GM21576 (cell line): Measurements from ENCODE around the gene RNF215.

Experiments
- ATAC-seq: cut with Tn5 transposase; IDR thresholded peaks from one replicate; pipeline ENCODE4 v1.9.1; 2021; ENCODE audit warnings: mild to moderate bottlenecking, moderate library complexity; ENCODE audit not compliant: unreplicated experiment

Gene RNF215

DNA sequence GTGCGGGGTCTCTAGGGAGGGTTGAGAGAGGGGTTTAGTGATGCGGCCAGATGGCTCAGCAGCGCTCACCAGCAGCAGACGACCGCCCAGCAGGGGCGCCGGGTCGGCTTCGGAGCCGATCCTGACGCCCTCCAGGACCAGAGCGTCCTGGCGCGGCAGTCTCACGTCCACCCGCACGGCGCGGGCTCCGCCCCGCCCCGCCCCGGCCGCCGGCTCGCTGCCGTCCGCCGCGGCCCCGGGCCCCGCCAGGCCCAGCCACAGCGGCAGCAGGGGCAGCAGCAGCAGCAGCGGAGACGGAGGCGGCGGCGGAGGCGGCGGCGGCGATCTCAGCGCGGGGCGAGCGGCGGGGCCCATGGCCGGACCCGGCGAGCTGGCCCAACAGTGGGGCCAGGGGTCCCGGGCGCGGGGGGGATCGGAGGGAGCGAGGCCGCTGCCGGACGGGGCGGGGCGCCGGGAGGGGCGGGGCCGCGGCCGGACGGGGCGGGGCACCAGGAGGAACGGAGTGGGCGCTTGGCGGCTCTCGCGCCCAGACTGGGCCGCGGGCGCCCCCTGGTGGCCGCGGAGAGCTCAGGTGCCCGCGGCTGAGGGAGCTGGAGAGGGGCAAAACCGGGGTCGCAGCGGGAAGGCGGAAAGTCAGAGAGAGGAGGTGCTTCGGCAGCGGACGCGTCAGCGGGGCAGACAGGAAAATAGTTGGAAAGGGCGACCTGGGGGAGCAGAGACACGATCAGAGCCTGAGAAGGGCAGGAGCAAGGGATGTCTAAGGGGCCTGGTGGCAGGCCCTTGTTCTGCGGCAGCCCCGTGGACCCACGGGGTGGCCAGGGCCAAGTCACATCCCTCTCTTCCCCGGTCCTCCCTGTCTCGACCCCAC is at the start of gene RNF215:
Gene RNF215, minus strand, starts transcription at position 452 of the 868 bp plus-strand sequence. Its CDS starts 98 bp downstream, at position 354.
- peak; percentile 65 for ATAC-seq

DNA sequence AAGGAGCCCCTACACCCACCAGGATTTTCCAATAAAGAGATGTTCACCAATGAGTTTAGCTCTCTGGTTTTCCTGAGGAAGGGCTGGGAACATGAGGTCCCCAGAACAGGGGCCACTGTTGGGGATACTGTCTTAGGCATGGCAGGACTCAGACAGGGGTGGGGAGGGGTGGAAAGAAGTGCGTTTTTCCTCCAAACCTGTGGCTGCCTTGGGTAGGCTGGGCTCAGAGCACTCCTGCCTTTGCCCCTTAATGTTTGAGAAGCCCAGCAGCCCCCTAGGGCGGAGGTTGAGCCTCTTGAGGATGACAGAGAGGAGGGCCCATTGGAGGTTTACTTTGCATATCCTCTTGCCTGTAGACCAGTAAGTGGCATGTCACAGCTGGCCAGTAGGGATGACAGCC is 49.0 kb upstream of the RNF215 start:
- no peak for ATAC-seq

DNA sequence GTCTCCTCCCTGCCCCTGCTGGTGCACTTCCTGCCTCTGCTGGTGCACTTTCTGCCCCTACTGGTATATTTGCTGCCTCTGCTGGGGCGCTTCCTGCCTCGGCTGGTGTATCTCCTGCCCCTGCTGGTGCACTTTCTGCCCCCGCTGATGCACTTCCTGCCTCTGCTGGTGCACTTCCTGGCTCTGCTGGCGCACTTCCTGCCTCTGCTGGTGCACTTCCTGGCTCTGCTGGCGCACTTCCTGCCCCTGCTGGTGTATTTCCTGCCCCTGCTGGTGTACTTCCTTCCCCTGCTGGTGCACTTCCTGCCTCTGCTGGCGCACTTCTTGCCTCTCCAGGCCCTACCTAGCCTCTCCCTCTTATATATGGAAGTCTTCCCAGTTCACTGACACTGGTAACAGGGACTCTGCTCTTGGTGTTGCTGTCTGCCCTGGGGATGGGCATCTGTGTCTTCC is 48.5 kb upstream of the RNF215 start:
- no peak for ATAC-seq

DNA sequence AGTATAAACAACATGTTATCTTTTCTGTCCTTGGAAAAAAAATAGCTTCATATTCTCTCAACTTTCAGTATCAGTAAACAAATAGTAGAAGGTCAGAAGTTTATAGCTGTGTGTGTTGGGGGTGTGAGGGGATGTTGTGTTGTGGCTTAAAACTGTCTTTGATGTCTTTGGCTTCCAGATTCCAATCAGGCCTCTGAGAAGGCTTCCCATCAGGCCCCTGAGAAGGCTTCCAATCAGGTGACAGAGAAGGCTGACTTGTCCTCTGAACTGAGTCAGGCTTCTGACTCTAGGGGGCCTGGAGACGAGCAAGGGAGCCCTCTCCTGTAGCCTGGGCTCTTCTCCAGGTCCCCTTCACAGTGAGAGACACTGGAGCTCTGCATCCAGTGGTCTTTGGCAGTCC is 47.6 kb upstream of the RNF215 start:
- ATAC-seq, result no peak

DNA sequence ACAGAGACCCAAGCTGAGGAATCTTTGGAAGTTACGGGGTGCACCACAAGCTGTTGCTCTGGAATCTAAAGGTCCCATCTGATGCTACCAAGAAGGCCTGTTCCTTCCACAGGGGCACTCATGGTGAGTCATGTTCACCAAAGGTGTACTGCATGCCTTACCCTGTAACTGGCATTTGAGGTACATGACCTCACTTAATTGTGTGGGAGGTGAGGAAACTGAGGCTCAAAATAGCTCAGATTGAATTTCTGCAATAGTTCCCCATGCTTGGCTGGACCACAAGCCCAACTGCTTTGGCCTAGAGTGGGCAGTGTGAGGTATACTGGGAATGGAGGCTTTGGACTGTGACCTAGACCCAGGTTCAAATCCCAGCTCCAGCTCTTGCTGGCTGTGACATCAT is 46.6 kb upstream of the RNF215 start:
- no peak for ATAC-seq

DNA sequence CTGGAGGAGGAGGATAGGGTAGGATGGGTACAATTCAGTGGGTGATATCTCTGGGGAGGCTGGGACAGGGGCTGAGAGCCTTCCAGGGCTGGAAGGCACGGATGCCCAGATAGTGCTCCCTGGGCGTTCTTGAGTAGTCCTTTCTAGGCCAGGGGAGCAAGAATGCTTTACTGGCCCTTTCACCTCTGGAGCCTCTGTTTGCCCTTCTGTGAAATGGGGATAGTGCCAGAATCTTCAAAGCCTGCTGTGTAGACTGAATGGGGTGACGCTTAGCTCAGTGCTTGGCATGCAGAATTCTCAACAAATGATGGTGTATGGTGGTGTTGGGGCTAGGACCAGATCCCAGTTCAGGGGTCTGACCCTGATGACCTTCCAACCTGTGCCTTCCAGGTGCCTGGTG is 46.0 kb upstream of the RNF215 start:
- no peak for ATAC-seq

DNA sequence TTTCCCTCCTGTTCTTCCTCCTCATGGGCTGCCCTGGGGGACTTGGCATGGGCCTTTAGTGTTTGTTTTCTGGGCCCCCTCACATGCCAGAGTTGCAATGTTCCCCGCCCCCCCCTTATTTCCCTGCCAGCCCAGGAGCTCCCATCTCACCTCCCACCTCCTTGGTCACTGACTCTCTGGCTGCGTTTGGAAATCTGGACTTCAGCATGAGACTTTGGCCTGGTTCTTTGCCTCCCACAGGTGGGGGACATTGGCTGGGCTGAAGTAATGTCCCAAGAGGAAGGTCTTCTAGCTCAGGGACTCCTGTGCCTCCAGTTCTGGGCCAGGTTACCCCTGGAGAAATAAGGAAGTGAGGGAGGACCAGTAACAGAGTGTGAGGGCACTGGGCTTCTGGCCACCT is 45.3 kb upstream of the RNF215 start:
- ATAC-seq, result no peak

DNA sequence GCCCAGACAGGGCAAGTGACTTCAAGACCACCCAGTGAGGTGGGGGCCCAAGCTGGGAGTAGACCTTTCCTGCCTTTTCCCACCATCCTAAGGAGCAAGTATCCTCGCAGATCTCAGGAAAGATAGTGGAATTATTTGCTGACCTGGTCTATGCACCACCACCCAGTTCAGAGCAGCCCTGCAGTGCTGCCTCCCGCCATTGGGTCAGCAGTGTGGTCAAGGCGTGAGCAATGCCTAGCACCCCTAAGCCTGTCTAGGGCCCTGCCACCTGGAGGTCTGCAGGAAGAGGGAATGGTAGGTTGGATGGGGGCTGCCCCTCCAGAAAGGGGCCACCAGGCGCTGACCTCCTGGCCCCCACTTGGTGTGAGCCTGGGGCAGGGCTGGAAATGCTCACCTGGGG is 44.9 kb upstream of the RNF215 start:
- no peak for ATAC-seq

DNA sequence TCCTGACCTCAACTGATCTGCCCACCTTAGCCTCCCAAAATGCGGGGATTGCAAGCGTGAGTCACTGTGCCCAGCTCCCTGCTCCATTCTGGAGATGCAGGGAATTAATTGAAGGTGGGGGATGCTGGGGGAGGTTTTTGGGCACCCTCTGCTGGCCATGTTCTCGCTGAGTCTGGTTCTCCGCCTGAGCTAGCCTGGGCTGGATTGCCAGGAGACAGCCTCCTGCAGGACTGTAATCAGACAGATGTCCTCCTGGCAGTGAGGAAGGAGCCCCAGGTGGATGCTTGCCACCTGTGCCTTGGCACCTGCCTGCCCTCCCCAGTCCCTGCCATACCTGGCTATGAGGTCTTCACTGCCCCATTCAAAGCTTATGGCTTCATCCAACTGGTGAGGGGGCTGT is 43.7 kb upstream of the RNF215 start:
- no peak for ATAC-seq

DNA sequence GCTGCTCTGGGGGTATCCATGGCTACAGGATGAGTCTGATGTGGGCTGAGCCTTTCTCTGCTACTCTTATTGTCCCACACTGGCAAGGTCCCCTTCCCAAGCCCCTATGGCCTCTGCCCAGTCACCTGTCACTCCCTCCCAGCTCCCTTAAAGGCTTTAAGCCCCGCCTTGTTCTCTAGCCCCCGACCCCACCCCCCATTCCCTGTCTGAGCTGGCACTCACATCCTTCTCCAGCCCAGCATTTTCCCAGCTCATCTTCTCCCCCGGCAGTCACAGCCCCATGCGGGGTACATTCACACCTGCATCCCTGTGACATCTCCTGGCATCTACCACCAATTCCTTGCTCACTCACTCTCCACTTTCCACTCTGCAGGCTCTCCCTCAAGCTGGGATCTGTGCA is 42.7 kb upstream of the RNF215 start:
- ATAC-seq, result no peak

DNA sequence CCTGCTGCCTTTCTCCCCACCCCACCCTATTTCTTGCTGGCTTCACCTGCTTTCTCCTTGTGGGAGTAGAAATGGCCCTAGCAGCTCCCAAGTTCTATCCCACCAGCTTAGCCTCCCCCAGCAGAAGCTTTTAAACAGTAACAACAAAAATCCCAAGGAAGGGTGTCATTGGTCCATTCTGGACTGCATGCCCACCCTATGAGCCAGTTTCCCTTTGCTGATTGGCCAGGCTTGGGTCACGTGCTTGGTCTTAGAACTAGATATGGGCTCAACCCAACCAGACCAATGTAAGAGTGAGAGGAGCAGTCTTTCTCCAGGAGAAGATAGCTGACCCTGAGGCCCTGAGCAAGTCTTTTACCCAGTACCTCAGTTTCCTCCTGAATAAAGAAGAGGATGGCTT is 40.7 kb upstream of the RNF215 start:
- ATAC-seq, result no peak

DNA sequence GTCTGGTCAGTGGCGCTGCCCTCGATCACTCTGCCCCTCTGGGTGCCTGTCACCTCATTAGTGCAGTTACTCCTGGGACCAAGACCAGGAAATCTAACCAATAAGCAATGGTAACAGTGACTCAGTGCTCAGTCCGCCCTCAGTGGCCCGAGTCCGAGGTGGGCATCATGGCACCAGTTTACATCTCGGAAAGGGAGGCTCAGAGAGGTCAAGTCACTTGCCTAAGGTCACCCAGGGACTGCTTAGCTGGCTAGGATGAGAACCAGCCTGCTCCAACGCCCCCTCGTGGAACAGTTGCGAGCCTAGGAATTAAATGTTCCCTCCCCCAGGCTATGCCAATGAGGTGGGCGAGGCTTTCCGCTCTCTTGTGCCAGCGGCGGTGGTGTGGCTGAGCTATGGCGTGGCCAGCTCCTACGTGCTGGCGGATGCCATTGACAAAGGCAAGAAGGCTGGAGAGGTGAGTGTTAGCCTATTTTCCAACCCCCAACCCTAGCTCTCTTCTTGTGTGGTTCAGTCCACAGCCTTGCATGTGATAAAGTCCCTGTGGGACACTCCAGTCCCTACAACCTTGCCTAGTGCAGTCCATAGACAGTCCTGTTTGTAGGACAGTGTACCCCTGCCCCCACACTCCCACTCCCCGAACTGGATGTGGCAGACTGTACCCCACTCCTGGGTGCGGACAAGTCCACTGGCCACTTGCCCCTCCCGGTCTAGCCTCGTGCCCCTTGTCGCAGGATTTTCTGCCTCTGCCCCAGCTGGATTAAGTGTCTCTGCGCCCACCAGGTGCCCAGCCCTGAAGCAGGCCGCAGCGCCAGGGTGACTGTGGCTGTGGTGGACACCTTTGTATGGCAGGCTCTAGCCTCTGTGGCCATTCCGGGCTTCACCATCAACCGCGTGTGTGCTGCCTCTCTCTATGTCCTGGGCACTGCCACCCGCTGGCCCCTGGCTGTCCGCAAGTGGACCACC is 39.5 kb upstream of the RNF215 start:
- no peak for ATAC-seq

DNA sequence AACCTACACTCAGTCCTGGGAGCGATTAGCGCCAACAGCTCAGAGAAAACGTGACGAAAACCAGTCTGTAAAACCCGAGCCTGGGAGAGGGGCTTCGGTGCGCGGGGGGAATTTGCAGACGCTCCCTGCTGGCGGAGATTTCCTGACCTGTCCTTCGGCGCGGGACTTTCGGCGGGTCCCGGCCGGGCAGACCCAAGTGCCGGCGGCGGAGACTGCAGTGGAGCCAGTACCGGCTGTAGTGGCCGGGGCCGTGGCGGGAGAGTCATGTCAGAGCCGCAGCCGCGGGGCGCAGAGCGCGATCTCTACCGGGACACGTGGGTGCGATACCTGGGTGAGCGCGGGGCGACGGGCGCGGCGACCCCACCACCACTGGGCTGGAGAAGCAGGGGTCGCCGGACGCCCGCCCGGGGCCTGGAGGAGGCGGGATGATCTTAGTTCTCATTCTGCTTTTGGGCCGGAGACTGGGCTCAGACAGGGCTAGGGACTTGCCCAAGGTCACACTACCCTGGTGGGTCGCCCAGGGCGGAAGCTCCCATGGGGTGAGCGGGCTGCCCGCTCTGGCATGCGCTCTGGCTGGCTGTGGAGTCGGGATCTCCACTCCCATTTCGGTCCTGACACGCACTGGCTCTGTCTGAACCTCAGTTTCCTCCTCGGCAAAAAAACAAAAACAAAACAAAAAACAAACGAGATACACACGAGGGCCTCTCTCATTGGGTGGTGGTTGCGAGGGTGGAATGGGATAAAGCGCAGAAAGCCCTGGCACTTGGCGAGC is 38.6 kb upstream of the RNF215 start, which contains the start of gene MTFP1:
Gene MTFP1, plus strand, starts transcription at position 153 of the 772 bp plus-strand sequence. Its CDS starts 112 bp downstream, at position 265.
- no peak for ATAC-seq

DNA sequence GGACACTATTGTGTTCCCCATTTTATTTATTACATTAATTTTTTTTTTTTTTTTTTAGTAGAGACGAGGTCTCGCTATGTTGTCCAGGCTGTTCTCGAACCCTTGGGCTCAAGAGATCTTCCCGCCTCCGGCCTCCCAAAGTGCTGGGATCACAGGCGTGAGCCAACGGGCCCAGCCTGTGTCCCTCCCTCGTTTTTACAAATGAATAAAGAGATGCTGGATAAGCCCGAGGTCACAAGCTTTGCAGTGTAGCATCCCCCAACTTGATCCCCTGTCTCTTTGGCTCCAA is 38.1 kb upstream of the RNF215 start:
- ATAC-seq, result no peak

DNA sequence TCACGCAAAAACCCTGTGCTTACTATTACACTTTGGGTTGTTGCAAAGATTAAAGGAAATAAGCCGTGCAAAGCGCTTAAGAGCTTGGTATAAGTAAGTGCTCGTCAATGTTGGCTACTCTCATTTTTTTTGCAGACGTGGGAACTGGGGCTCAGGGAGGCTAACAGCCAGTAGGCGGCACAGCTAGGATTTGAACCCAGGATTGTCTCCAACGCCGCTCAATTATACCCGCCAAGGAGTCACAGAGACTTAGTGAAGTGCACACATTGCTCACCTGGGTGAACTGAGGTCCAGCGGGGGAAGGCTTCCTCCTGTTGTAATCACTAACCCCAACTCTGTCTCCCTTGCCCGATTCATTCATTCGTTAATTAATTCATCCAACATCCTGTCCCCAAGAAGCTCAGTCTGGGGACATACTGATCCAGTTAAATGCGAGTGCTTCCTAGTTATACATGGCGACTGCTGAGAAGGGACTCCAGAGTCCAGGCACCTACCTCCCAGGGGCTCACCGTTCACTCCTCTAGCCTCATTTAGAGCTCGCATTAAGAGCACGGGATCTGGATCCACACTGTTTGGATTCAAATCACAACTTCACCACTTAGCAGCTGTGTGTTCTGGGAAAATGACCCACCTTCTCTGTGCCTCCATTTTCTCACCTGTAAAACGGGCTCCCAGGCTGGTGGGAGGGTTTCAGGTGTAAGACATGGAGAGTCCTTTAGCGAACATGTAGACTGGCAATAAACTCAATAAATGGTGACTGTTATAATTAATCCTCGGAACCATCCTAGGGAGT is 37.5 kb upstream of the RNF215 start:
- no peak for ATAC-seq

DNA sequence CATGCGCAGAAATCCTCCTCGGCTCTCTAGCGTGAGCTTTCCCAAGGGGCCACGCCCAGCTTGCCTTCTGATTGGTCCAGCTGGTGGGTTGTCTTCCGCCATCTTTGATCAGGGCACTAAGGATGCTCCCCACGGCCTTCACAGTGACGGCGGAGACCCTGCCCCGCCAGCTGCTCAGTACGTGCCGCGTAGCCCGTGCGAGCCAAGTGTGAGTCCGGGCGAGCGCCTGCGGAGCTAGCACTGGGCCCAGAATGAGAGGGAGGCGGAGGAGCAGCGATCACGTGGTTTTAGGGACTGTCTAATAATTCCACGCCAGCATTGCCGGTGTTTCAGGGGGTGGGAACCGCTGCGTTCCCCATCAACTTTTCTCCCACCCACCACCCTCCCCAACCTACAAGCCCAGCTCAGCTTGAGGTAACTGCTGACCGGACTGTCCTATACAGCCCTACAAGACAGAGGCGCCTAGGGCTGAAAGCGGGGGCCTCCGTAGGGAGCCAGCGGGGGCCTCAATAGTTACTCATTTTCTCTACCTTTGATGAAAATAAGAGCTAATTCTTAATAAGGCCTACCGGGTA is 36.8 kb upstream of the RNF215 start:
- ATAC-seq, result peak; percentile 86

DNA sequence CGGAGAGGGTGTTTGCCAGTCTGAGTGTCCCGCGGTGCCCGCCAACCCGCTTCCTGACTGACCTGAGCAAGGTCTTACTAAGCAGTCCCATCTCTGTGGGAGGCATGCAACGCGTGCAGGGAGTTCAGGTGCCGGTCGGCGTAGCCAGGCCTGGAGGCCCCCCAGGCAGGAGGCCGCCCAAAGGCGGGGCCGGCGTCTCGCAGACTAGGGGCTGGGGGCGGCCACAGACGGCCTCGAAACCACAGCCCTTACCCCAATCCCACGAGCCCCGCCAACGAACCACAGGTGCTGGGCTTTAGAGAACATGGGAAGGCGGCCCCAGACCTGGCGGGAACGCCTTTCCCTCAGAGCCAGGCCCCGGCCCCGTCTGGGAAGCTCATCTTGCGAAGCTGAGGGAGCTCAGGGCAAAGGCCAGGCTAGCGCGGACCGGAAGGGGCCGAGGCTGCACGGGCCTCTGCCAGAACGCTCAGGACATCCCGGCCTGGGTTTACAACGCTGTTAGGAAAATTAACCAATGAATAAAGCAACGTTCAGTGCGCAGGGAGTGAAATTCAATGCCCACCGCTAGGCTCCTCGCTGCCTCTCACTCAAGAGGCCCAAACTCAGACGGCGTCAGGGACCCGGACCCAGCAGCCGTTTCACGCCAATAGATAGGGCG is 36.2 kb upstream of the RNF215 start:
- ATAC-seq, result peak; percentile 15

DNA sequence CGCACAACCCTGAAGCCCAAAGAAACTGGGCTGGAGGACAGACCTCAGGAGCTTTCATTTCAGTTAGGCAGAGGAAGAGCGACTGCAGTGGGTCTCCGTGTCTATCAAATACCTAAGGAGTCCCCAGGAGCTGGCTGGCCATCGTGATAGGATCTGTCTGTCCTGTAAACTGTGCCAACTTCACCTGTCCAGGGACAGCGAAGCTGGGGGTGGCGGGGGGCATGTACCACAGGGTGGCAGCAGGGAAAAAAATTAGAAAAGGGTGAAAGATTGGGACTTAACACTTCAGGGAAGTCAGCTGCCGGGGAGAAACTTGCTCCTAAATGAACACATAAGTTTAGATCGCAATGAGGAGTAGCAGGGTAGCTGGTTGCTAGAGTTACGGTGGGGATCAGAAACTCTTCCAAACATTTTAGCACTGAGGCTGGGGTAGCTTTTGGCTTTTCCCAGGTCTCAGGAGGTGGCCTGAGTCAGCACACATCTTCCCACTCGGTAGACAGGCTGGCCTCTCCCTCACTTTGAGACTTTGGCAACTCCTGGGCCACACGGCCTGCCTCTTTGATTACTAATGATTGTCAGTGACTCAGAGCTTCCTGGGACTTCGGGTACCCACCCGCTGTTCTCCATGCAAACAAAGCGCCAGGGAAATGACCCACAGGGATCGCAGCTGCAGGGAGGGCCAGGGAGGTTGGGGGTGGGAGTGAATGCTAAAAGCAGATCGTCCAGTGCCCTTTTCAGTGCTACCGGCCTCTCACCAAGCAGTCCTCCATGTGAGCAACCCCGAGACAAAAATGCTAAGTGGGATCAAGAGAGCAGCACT is 35.5 kb upstream of the RNF215 start:
- no peak for ATAC-seq
